ENCODE measurements around the gene AMFR. TPM values are rescaled to one million over a fixed set of nuclear protein-coding genes. Genes with fewer than 3 reads are reported as not detected.

AMFR gene
- total and polyA plus RNA-seq, 2 of the 8 experiments (the other 6 are each of a cell fraction or from before 2014, with no cell fraction given): 18.6 to 21.7 TPM

- no peaks in the 10 kb centered on the region for H3K23me2 ChIP-seq (ENCODE audit: low read depth, low read length)
- H2BK120ac ChIP-seq (replicated peaks; ENCODE audit: low read depth, low read length): no peak overlapping the region
- H3K56ac ChIP-seq (replicated peaks; ENCODE audit: insufficient read length, low read depth, low read length): no peak overlapping the region
- no peak overlapping the region for H2AFZ ChIP-seq (ENCODE audit: low read length)
- ChIA-PET CTCF (ENCODE audit: partially characterized antibody) (interaction anchor here (0.6 to 2.6 kb wide), 4 partner anchors 11 to 408 kb away, joined by 3 to 8 read pairs (median 4); no protein-coding TSS in a partner anchor), POLR2A (ENCODE audit: partially characterized antibody) (interaction anchor here (1.8 kb wide), 1 partner anchor 12 kb away, joined by 4 read pairs; no protein-coding TSS in a partner anchor)
- TF ChIP-seq POLR2A (IDR thresholded peaks at IDR 0.05; ENCODE audit: control extremely low read depth in 1 of 2, low read depth in 2 of 2, low read length in 2 of 2): no peak
- no peak for TF ChIP-seq SRF (IDR thresholded peaks at IDR 0.05; ENCODE audit: low read depth, low read length)
- TF ChIP-seq CHD2 (IDR thresholded peaks at IDR 0.05; ENCODE audit: low read length): no peak
- TF ChIP-seq GTF2F1 (IDR thresholded peaks at IDR 0.05; ENCODE audit: borderline replicate concordance, low read depth, low read length): no peak
- no peak for TF ChIP-seq NANOG (IDR thresholded peaks at IDR 0.05; ENCODE audit: insufficient read depth, low read depth, low read length, poor library complexity, severe bottlenecking)
- no peak for TF ChIP-seq ATF2 (IDR thresholded peaks at IDR 0.05; ENCODE audit: low read length)
- no peak for TF ChIP-seq KDM5A (IDR thresholded peaks at IDR 0.05; ENCODE audit: low read length)
- no peak for TF ChIP-seq RAD21 (IDR thresholded peaks at IDR 0.05 in 1 of 2, conservative IDR thresholded peaks at IDR 0.05 in 1 of 2; ENCODE audit: low read depth in 2 of 2, low read length in 2 of 2)
- no peak for TF ChIP-seq EZH2 (IDR thresholded peaks at IDR 0.05; ENCODE audit: low read depth, low read length, severe bottlenecking)
- no peak for TF ChIP-seq YY1 (IDR thresholded peaks at IDR 0.05; ENCODE audit: low read depth, low read length)
- H3K9ac ChIP-seq (replicated peaks in 1 of 4; ENCODE audit: extremely low read depth in 1 of 4, low read depth in 3 of 4, low read length in 3 of 4): no peak overlapping the region
- H3K4me1 ChIP-seq (replicated peaks in 1 of 4; ENCODE audit: control insufficient read depth in 3 of 4, insufficient read depth in 4 of 4, low read length in 3 of 4): 0 out of 7 replicates have a peak, but pooled peaks cover 0 to 3% (median 1%) of the 10 kb centered on the region in 4 experiments
- no peaks in the 10 kb centered on the region for H3K36me3 ChIP-seq (ENCODE audit: control insufficient read depth in 2 of 4, insufficient read depth in 4 of 4, low read length in 3 of 4)
- H3K14ac ChIP-seq (ENCODE audit: insufficient read length): no peak overlapping the region
- H2BK12ac ChIP-seq (ENCODE audit: low read depth, low read length): no peak overlapping the region
- H2BK15ac ChIP-seq (ENCODE audit: low read length): no peak overlapping the region
- no peaks in the 10 kb centered on the region for H3K9me3 ChIP-seq (ENCODE audit: insufficient read depth in 2 of 2, low read depth in 1 of 2, low read length in 1 of 2)
- H4K91ac ChIP-seq (replicated peaks; ENCODE audit: insufficient read length, low read length): no peak overlapping the region
- peaks cover 0 to 2% of the 10 kb centered on the region in 2 experiments for H4K20me1 ChIP-seq (replicated peaks in 1 of 2; ENCODE audit: control insufficient read depth in 1 of 2, insufficient read depth in 2 of 2, low read length in 2 of 2)
- H4K8ac ChIP-seq (ENCODE audit: extremely low read depth, insufficient read depth, low read length): no peak overlapping the region
- no peak for FAIRE-seq
- WGBS, 2 experiments (ENCODE audit: extremely low coverage in 1 of 2, insufficient coverage in 1 of 2, insufficient read length in 1 of 2, insufficient replicate concordance in 2 of 2, low coverage in 1 of 2, low lambda C conversion rate in 2 of 2, missing lambda C conversion rate in 1 of 2): 93% methylated on average over 6 of the region's 6 CpGs; no CpG with 5 or more reads in 1 of the 2 experiments
- no peak overlapping the region for H3K4me2 ChIP-seq (ENCODE audit: insufficient read depth in 1 of 2, low read depth in 2 of 2, low read length in 2 of 2)
- H2BK5ac ChIP-seq (ENCODE audit: low read depth, low read length): no peak overlapping the region
- H3K18ac ChIP-seq (ENCODE audit: extremely low read depth, low read length): no peak overlapping the region
- no peak overlapping the region for H3K4me3 ChIP-seq (ENCODE audit: extremely low read depth in 1 of 4, insufficient read depth in 2 of 4, low read depth in 3 of 4, low read length in 4 of 4)
- H4K5ac ChIP-seq (ENCODE audit: insufficient read length, low read depth, low read length): no peak overlapping the region
- H2BK20ac ChIP-seq (ENCODE audit: low read length): no peak overlapping the region
- no peak overlapping the region for H2AK5ac ChIP-seq (ENCODE audit: low read depth, low read length)
- no peaks in the 10 kb centered on the region; a peak in 1 of 7 replicates for H3K27me3 ChIP-seq (replicated peaks in 1 of 4; ENCODE audit: control insufficient read depth in 3 of 4, extremely low read depth in 1 of 4, insufficient read depth in 3 of 4, low read length in 3 of 4)
- no peak overlapping the region for H3K27ac ChIP-seq (ENCODE audit: low read depth, low read length)
- no peak overlapping the region for H3K23ac ChIP-seq (ENCODE audit: insufficient read length)
- DNase-seq (ENCODE audit: low read depth in 1 of 2, low spot score in 2 of 2): no peak
- no peaks in the 10 kb centered on the region for H3K79me2 ChIP-seq (ENCODE audit: control insufficient read depth in 1 of 2, insufficient read depth in 2 of 2, low read length in 2 of 2)
- no peak overlapping the region for H3K4ac ChIP-seq (replicated peaks; ENCODE audit: insufficient read length, low read depth, low read length)
- no peaks in the 10 kb centered on the region; the same call in 1 of the 2 replicates for H3K79me1 ChIP-seq (ENCODE audit: low read depth, low read length)
These were observed 73.9 kb downstream of the AMFR start for GRCh38 chr16:56351481-56351880.
